HG03469 (cell line): ENCODE measurements around the gene RFX4.
A peak's percentile ranks its signal among the peaks of the same experiment; 100 is the strongest.

ENCODE experiments used
- ATAC-seq: cut with Tn5 transposase; IDR thresholded peaks from one replicate; pipeline ENCODE4 v1.9.1; 2021; ENCODE audit warnings: mild to moderate bottlenecking, moderate library complexity, moderate number of reproducible peaks; ENCODE audit not compliant: unreplicated experiment

RFX4 gene

DNA sequence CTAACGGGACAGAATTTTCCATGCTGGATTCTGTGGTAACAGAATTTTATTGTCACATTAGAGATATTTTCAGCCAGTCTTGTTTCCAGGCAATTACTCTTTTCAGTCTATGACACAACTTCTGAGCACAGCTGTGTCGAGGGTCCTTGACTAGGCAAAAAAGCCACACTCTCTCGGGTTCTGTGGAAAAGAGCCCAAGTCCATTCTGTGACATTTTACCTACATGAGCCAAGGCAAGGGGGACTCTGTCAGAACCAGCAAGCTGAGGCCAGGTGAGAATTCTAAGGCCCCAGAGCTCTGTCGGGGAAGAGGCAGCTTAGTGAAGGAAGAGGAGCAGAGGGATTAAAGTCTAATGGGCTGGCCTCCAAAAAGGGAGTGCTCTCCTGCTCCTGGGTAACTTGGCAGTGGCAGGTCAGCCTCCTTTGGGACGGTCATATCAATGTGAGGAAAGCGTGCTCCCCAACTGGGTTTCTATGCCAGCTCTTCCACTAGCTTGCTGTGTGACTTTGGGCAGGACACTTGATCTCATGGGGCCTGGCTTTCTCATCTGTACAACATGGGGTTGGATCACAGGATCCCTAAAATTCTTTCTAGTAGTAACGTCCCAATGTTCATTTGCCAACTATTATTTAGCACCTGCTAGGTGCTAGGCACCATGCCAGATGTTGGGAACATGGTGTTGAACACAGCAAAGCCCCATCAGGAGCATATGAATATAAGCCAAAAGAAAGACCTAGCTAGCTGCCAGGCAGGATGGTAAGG lies 175.7 kb downstream of the RFX4 start:
- no peak for ATAC-seq

DNA sequence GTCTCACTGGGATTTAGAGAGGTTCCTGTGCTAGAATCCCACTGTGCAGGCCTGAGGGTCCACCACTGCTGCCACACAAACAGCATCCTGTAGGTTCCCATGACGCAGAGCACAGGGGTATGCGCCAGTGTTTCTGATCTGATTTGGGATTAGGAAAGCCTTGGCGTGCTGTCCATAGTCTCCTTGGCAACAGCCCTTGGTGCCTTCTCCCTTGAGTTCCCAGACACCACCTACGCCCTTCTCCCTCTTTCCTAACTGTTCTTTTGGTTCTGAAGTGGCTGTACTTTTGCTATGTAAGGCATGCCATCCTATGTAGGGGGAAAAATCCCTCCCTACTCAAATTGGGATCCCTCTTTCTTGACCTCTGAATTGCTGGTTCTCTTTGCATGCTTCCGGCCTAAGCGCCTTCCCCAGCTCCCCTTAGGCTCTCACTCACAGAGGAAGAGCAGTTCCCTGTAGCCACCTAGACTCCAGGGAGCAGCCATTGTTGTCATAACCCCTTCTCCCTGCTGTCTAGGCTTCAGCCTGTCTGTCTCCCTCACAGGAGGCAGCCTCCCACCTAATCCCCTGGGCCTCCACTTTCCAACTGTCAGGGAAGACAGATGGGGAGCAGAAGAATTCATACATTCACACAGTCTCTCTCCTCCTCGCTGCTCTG lies 176.9 kb downstream of the RFX4 start:
- no peak for ATAC-seq

DNA sequence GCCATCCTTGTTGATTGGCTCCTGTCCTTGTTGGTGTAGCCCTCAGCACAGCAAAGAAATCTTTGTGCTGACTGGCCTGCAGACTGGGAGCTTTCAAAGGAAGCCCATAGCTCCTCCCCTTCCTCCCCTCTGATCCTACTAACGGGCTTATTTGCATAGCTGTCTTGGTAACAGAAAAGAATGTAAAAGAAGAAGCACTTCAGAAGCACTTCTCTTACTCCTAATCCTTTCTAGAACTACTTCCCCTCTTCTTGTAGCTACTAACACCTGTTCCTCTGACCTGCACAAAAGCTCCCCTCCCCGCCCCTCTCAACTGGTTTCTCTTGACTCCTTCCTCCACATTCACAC lies 177.4 kb downstream of the RFX4 start:
- peak; percentile 94 for ATAC-seq

DNA sequence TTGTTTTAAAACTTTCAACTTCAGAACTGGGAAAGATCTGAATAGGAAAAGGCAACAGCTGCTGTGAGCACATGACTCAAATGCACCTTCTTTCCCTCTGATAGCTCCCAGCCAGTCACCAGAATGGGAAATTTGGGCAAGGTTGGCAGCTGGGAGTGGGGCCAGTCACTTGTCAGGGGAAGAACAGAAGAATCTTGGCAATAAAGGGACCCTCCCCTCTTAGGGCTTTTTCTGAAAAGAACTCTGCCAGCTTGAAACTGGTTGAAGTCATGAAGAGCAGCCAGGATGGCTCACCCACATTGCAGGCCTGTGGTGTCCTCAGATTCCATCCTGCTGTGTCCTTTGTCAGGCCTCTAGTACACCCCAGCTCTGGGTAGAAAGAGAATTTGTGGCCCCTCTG lies 181.4 kb downstream of the RFX4 start:
- no peak for ATAC-seq

DNA sequence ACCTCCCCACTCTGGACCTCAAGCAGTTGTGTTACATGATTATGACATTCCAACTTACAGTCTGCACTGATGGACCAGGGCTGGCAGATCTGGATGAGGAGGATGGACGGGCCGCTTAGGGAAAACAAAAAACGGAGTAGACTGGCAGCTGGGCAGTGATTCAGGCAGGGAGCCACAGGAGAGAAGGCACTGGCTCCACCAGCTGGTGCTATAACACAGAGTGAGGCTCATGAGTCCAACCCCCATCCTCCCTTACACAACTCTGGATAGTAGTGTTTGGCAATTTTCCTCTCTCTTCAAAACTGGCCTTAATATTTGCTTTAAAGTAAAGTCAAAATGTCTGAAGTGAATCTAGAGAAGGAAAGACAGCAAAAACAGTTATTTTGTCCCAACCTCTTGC lies 181.9 kb downstream of the RFX4 start:
- no peak for ATAC-seq

DNA sequence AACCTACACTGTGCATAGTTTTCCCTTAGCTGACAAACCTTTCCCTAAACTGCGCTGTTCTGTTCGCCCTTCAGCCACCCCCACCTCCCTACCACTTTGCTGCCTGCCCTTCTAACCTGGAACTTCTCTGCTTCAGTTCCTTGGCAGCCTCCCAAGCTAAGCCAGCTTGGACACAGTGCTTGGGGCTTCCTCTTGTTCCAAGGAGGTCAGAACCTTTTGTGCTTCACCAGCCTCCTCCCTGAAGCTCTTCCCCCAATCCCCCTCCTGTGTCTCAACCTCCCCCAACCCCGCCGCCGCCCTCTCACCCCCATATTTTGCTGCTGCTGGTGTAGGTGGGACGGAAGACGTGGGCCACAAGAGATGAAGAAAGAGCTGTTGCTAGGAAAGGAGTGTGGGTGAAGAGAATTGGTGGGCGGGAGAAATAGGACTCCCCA lies 183.6 kb downstream of the RFX4 start:
- ATAC-seq: no peak

DNA sequence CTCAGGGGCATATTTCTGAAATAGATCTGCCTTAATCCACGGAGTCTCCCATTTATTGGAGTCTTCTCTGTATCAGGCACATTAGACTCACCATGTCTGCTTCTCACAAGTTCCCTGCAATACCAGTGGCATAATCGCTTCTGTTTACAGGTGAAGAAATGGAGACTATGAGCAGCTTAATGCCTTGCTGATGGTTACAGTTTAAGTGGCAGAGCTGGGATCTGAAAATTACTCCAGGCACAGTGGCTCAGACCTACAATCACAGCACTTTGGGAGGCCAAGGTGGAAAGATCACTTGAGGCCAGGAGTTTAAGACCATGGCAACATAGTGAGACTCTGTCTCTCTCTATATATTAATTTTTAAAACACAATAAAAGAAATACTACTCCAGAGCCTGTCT lies 184.4 kb downstream of the RFX4 start:
- ATAC-seq: no peak

DNA sequence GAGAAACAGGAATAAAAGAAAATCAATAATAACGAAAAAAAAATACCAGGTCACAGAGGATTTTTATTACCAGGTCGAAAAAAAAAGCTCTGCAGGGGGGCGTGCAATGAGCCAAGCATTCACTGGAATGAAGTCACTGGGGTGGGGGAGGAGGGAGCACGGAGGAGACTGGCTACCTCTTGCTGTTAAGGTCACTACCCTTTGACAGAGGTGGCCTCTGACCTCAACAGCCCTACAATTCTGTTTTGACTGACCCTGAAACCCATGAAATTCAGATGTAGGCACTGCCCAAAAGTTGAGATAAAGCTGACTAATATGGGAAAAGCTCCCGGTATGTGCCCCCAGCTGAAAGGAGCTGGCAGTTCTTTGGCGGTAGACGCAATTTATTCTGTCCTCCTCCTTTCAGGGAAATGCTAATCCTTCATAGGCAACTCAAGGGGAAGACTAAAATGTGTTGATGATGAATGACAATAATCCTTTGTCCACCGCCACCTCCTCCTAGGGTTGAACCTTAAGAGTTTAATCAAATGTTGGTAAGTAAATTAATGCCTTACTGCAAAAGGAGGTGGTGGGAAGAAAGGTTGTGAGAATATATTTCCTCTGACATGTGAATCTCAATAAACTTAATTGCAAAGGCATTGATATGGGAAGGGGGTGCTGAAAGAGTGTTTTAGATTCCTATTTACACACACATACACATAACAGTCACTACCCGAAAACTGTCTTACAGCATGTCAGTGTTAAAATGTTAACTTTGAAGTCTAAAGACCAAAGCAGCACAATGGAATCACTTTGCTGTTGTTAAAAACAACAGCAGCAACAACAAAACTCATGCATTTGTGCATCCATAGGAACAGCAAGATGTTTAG lies 185.4 kb downstream of the RFX4 start:
- ATAC-seq: no peak

DNA sequence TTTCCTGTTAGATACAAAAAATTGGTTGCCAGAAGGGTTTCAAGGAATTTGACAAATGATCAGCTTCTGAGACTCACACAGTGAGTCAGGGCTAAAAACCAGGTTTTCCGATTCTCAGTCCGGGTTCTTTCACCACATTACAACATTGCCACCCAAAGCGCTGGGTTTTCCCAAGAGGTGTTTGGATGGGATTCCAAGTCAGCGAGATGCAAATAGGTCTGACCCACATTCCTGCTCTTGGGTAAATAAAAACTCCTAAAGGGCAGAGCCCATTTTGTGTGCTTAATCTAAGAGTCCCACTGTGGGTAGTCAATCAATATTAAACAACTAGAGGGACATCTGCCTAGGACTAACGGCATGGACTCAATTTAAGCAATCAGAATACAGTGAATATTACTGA lies 186.3 kb downstream of the RFX4 start:
- ATAC-seq: no peak

DNA sequence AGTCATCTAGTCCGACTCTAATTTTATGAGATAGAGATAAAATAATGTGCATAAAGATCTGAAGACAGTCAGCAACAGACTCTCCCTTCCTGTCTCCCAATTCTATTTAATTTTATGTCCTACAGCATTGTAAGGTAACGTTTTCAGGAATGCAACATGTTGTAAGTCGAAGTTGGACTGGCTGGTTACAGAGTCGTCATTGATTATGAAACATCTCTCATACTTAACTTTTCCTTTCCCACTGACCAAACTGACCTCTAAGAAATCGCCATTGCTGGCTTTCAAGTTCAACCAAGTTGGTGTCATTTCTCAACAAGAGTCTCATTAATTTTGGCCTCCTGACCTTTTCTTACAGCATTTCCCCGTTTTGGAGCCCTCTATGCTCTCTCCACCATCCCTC lies 186.7 kb downstream of the RFX4 start:
- ATAC-seq: no peak

DNA sequence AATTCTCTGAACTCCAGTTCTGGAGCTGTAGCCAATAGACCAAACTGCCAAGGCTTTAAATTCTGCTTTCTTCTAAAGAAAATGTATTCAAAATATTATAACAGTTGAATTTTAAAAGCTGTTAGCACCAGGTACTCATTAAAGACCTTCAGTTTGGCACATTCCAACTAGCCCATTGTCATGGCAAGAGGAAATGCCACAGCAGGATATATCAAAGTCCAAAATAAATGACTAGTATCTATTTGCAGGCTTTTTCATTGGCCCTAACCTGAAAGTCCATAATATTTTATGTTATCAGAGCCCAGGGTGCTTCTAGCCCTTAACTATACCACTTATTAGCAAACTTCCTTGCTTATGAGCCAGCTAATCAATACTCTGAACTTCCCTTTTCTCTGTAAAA lies 188.6 kb downstream of the RFX4 start:
- ATAC-seq: no peak

DNA sequence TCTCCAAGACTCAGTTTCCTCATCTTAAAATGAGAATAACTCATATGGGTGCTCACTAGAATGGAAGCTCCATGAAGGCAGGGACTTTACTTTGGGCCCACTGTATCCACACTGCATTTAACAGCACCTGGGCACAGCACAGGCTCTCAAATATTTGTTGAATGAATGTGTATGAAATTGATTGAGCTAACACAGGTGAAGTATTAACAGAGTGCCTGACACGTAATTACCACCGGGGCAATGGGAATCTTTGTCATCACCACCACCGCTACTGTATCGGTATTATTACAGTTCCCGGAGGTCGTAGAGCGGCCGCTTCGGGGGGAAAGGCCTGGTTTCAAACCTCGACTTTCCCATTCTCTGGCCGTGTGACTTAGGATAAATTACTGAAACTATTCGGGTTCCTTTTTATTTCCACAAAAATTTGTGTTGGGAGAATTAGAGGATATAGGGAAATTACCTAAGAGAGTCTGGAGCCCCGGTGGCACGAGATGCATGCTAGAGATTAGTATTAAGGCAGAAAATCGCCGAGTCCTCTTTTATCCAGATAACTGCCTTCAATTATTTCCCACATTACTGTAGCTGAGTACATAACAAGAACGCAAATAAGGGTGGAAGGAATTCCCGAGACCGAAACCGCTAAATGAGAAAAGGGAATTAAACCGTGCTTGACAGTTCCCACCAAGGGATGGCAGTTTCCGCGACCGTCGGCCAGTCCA lies 190.6 kb downstream of the RFX4 start:
- no peak for ATAC-seq

DNA sequence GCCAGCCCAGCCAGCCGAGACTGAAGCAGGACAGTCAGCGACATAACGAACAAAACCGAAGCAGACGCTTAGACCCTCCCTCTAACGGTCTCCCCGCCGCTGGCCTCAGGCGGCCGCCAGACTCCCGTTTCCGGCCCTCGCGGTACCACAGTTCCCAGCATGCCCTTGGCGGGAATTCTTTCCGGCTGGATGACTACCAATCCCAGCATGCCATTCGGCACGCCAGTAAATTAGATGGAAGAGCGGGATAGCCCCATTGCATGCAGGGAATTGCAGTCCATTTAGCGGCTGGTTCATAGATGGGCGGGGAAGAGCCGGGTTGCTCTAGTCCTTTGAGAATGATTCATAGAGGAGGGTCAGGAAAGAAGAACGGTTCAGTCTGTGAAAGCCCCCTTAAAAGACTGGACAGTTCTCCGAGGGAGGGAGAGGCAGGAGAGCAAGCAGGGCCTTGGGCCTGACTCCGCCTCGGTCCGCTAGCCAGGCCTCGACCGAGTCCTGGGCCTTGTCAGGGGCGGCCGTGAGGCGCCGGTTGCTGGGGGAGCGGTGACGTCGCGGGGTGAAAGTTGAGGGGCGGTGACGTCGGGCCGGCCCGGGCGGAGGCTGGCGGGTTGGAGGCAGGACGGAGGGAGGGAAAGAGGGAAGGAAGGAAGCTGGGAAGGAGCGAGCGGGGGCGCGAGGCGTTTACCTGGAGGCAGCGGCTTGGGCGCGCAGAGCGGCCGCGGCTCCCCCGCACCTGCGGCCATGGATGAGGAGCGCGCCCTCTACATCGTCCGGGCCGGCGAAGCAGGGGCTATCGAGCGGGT lies 191.4 kb downstream of the RFX4 start, which contains the start of gene RIC8B:
Gene RIC8B, plus strand, starts transcription at position 678 of the 803 bp plus-strand sequence. Its CDS starts 64 bp downstream, at position 742.
- ATAC-seq: peak; percentile 66

DNA sequence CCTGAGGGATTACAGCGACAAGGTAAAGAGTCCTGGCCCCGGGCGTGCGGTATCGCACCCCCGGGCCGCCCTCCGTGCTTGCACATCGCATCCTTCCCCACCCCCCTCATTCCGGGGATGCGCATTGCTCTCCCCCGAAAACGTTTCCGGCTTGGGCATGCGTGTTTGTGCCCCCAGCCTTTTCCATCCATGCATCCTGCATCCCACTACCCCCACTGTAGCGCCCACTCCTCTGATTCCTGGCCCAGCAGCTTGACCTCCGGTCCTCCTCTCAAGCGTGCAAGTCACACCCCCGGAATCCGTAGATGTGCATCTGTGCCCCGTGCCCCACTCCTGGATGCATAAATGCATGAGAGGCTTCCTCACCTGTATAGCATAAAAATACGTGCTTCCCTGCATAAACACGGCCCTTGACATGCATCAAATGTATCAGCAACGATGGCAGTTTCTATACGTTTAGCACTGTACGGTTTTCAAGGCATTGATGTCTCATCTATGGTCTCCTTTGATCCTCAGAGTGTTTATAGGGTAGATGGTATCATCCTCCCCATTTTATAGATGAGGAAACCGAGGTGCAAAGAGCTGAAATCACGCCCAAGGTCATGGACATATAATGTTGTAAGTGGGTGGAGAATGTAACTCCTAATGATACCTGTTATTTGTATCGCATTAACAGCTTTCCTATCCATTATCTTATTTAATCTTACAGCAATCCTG lies 192.2 kb downstream of the RFX4 start:
- peak; percentile 15 for ATAC-seq

DNA sequence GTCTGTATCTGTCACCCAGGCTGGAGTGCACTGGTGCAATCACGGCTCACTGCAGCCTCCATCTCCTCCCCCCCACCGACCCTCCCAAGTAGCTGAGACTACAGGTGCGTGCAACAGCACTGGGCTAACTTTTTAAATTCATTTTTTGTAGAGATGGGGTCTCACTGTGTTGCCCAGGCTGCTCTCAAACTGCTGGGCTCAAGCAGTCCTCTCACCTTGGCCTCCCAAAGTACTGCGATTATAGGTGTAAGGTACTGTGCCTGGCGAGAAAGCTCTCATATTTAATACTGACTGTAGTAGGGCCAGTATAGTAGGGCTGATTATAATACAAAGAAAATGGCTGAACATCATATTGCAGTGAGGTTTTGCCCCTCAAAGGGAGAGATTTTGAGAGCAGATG lies 194.1 kb downstream of the RFX4 start:
- no peak for ATAC-seq

DNA sequence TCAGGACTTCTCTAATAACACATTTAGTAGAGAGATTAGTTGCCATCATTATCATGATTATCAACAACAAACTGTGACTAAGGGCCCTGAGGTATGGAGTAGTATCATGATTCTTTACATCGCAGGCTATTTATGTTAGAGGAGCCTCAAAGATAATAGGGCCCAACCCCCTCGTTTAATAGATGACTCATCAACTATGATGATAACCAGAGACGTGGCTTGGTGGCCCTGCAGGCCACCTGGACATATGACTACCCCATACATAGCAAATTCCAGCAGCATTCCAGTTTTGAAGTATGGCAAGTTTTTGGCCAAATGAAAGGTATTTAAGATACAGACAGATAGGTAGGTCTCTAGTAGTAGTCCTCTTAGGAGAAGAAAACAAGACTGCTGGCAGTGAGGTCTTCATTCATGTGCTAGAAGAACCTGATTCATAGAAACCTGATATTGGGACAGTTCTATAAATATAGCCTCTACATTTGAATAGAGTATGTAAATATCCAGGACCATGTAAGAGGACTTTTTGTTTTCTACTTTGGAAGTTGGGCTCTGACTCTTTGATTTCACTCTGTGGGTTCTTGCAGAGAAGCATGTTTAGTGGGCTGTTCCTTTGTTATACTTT lies 197.3 kb downstream of the RFX4 start:
- ATAC-seq: no peak

DNA sequence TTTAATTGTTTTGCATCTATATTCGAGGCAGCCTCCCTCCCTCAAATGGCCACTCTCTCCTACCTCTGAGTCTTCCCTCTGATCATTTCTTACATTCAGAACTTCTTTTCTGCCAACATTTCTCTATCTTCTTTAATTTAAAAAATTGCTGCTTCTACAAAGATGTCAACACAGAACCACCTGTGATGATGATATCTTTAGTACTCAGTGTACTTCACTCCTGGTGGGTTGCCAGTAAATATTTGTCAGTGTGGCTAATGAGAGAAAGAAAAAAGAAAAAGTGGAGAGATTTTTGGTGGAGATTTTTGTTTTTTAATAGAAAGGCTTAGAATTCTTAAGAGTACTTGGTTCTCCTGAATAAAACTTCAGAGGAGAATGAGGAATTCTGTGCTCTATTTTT lies 199.8 kb downstream of the RFX4 start:
- no peak for ATAC-seq

DNA sequence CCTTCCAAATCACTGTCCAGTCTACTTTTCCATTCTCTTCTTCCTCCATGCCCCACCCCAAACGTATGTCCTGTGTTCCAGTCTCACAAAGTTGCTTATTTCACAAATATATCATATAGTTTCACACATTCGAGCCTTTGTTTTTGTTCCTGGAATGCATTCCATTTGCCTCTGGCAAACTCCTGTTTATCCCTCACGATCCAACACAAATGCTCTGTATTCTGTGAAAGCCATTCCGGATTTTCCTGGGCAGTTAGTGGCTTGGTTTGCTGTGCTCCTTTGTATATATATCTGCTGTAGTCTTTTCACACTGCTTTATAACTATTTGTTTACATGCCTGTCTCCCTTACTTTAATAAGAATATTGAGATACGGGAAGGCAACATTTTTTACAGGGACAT lies 200.7 kb downstream of the RFX4 start:
- ATAC-seq: no peak

DNA sequence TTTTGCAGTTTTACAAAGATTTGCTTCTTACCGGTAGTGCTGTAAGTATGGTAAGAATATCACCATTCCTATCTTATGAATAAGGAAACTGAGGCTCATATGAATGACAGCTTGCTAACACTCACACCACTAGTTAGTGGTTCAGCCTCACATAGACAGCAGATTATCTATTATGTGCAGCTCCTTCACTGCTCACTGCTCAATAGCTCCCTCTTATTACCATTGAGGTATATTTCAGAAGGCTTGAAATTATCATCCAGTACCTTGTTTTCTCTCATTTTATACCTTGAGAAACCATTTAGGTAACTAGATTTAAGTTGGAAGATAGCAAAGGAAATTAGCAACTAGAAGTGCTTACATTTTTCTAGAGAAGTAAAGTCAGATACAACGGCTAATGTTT lies 207.2 kb downstream of the RFX4 start:
- no peak for ATAC-seq
